HG02623 (cell line): ENCODE measurements around the gene HBP1.
"Not testable (repeated sequence)": the region's sequence is repeated elsewhere in the genome, so short reads cannot be mapped to it uniquely, and the experiment has no call there.

Experiments
- ATAC-seq: cut with Tn5 transposase; IDR thresholded peaks from one replicate; pipeline ENCODE4 v1.9.1; 2021; ENCODE audit warnings: moderate library complexity; ENCODE audit not compliant: unreplicated experiment

HBP1 gene

GRCh38 chr7:107219563-107220244 lies 50.9 kb downstream of the HBP1 start:
- ATAC-seq, result no peak

GRCh38 chr7:107220356-107220755 lies 51.6 kb downstream of the HBP1 start:
- no peak for ATAC-seq

GRCh38 chr7:107220806-107221205 lies 52.0 kb downstream of the HBP1 start:
- not testable (repeated sequence) for ATAC-seq

GRCh38 chr7:107224374-107225223 lies 55.8 kb downstream of the HBP1 start:
- ATAC-seq, result no peak

- no peak for ATAC-seq
Measured at GRCh38 chr7:107228291-107228690, 59.5 kb downstream of the HBP1 start.

GRCh38 chr7:107230334-107230733 lies 61.5 kb downstream of the HBP1 start:
- ATAC-seq, result no peak

- ATAC-seq, result no peak
Measured at GRCh38 chr7:107232568-107233090, 63.8 kb downstream of the HBP1 start.

GRCh38 chr7:107233174-107233573 lies 64.4 kb downstream of the HBP1 start:
- ATAC-seq, result no peak

- ATAC-seq, result no peak
Measured at GRCh38 chr7:107233981-107234380, 65.2 kb downstream of the HBP1 start.

- no peak for ATAC-seq
Measured at GRCh38 chr7:107234436-107234835, 65.6 kb downstream of the HBP1 start.

GRCh38 chr7:107236862-107237261 lies 68.1 kb downstream of the HBP1 start:
- ATAC-seq, result no peak

GRCh38 chr7:107237451-107237850 lies 68.6 kb downstream of the HBP1 start:
- no peak for ATAC-seq

GRCh38 chr7:107242267-107242666 lies 73.5 kb downstream of the HBP1 start:
- no peak for ATAC-seq

GRCh38 chr7:107244613-107245012 lies 75.8 kb downstream of the HBP1 start:
- ATAC-seq, result no peak

GRCh38 chr7:107246836-107247235 lies 78.0 kb downstream of the HBP1 start:
- not testable (repeated sequence) for ATAC-seq

- no peak for ATAC-seq
Measured at GRCh38 chr7:107248551-107249316, 79.9 kb downstream of the HBP1 start.

GRCh38 chr7:107251963-107252362 lies 83.2 kb downstream of the HBP1 start:
- no peak for ATAC-seq
